H1 (cell line): Measurements from ENCODE around the gene DDI2. TPM values are rescaled to one million over a fixed set of nuclear protein-coding genes. Genes with fewer than 3 reads are reported as not detected.

Experiments
- CTCF ChIA-PET: fragments of 300-600 bp; sonication (Branson Sonifier 250); formaldehyde crosslinking; loops from one replicate; lab custom pipeline; 2021; ENCODE audit not compliant: partially characterized antibody; lab: Charles Lee
- POLR2A ChIA-PET: fragments of 300-600 bp; sonication (Branson Sonifier 250); formaldehyde crosslinking; loops from one replicate; lab custom pipeline; 2021; ENCODE audit warnings: inconsistent platforms; ENCODE audit not compliant: partially characterized antibody; lab: Charles Lee
- DNase-seq, 2 experiments: peaks; one replicate each; pipeline versions ENCODE4 v3.0.0 to v3.0.0-alpha.2; 2010 to 2022; ENCODE audit warnings: low spot score in 2 of 2, low read depth in 1 of 2, mixed read lengths in 1 of 2
- FAIRE-seq: peaks from 2 replicates; lab custom pipeline; 2011; peaks lifted over from hg19 to GRCh38; lab: Jason Lieb, UNC
- H2AFZ ChIP-seq: 2 replicates; pipeline ENCODE4 v1.8.1; 2012; ENCODE audit warnings: low read length, inconsistent platforms
- H2AK5ac ChIP-seq: 2 replicates; pipeline ENCODE4 v1.6.1; 2013; ENCODE audit warnings: low read depth, low read length
- H2BK120ac ChIP-seq: replicated peaks from 2 replicates; pipeline ENCODE3; 2013; ENCODE audit warnings: low read depth, low read length, inconsistent platforms
- H2BK12ac ChIP-seq: 2 replicates; pipeline ENCODE4 v1.6.1; 2013; ENCODE audit warnings: low read depth, low read length
- H2BK15ac ChIP-seq: 2 replicates; pipeline ENCODE4 v1.6.1; 2013; ENCODE audit warnings: low read length
- H2BK20ac ChIP-seq: 2 replicates; pipeline ENCODE4 v1.6.1; 2013; ENCODE audit warnings: low read length
- H2BK5ac ChIP-seq: 2 replicates; pipeline ENCODE4 v1.6.1; 2013; ENCODE audit warnings: low read depth, low read length
- H3K14ac ChIP-seq: 2 replicates; pipeline ENCODE4 v1.6.1; 2013; ENCODE audit warnings: inconsistent platforms; ENCODE audit not compliant: insufficient read length
- H3K18ac ChIP-seq: 2 replicates; pipeline ENCODE4 v1.6.1; 2013; ENCODE audit warnings: low read length; ENCODE audit errors: extremely low read depth
- H3K23ac ChIP-seq: 2 replicates; pipeline ENCODE4 v1.6.1; 2013; ENCODE audit warnings: inconsistent platforms; ENCODE audit not compliant: insufficient read length
- H3K23me2 ChIP-seq: 2 replicates; pipeline ENCODE4 v1.6.1; 2013; ENCODE audit warnings: low read depth, low read length
- H3K27ac ChIP-seq: 2 replicates; pipeline ENCODE4 v1.6.1; 2011; ENCODE audit warnings: low read depth, low read length, inconsistent platforms
- H3K27me3 ChIP-seq, 4 experiments: replicated peaks in 1 of 4; 1 replicate in 1 of 4; 2 replicates in 3 of 4; pipeline versions ENCODE4 v1.6.1 to v1.8.1; 2011 to 2013; ENCODE audit warnings: low read length in 3 of 4, mild to moderate bottlenecking in 3 of 4, inconsistent platforms in 2 of 4, mixed read lengths in 2 of 4, moderate library complexity in 1 of 4; ENCODE audit not compliant: control insufficient read depth in 3 of 4, insufficient read depth in 3 of 4; ENCODE audit errors: extremely low read depth in 1 of 4
- H3K36me3 ChIP-seq, 4 experiments: 2 replicates each; pipeline versions ENCODE4 v1.6.1 to v1.8.1; 2011 to 2013; ENCODE audit warnings: mild to moderate bottlenecking in 4 of 4, low read length in 3 of 4, moderate library complexity in 2 of 4, control low read depth in 1 of 4, inconsistent platforms in 1 of 4; ENCODE audit not compliant: insufficient read depth in 4 of 4, control insufficient read depth in 2 of 4
- H3K4ac ChIP-seq: replicated peaks from 2 replicates; pipeline ENCODE3; 2013; ENCODE audit warnings: low read length, low read depth, mixed read lengths, inconsistent platforms; ENCODE audit not compliant: insufficient read length
- H3K4me1 ChIP-seq, 4 experiments: replicated peaks in 1 of 4; 1 replicate in 1 of 4; 2 replicates in 3 of 4; pipeline versions ENCODE4 v1.6.1 to v1.8.1; 2011 to 2013; ENCODE audit warnings: low read length in 3 of 4, inconsistent platforms in 2 of 4, mixed read lengths in 1 of 4; ENCODE audit not compliant: insufficient read depth in 4 of 4, control insufficient read depth in 3 of 4
- H3K4me2 ChIP-seq, 2 experiments: 2 replicates each; pipeline versions ENCODE4 v1.6.1 to v1.8.1; 2011 to 2013; ENCODE audit warnings: low read depth in 2 of 2, low read length in 2 of 2, control low read depth in 1 of 2, inconsistent platforms in 1 of 2, mild to moderate bottlenecking in 1 of 2; ENCODE audit not compliant: insufficient read depth in 1 of 2
- H3K4me3 ChIP-seq, 4 experiments: fragments of 200-600, 300-600 bp in 1 of 4; sonication (generic), shearing (Covaris generic), sonication (Bioruptor Twin) in 1 of 4; 2 replicates each; pipeline versions ENCODE4 v1.5.1 to v1.8.1; 2011 to 2016; ENCODE audit warnings: low read length in 4 of 4, low read depth in 3 of 4, control low read depth in 2 of 4, inconsistent platforms in 2 of 4, mild to moderate bottlenecking in 2 of 4, mixed read lengths in 1 of 4, moderate library complexity in 1 of 4; ENCODE audit not compliant: insufficient read depth in 2 of 4; ENCODE audit errors: extremely low read depth in 1 of 4
- H3K56ac ChIP-seq: replicated peaks from 2 replicates; pipeline ENCODE3; 2013; ENCODE audit warnings: low read depth, mild to moderate bottlenecking, mixed read lengths, low read length, inconsistent platforms; ENCODE audit not compliant: insufficient read length
- H3K79me1 ChIP-seq: 2 replicates; pipeline ENCODE4 v1.6.1; 2013; ENCODE audit warnings: low read depth, low read length, control low read depth
- H3K79me2 ChIP-seq, 2 experiments: 2 replicates each; pipeline versions ENCODE4 v1.6.1 to v1.8.1; 2012 to 2013; ENCODE audit warnings: low read length in 2 of 2, mild to moderate bottlenecking in 2 of 2, inconsistent platforms in 1 of 2; ENCODE audit not compliant: insufficient read depth in 2 of 2, control insufficient read depth in 1 of 2
- H3K9ac ChIP-seq, 4 experiments: replicated peaks in 1 of 4; 1 replicate in 1 of 4; 2 replicates in 3 of 4; pipeline versions ENCODE4 v1.6.1 to v1.8.1; 2011 to 2013; ENCODE audit warnings: low read depth in 3 of 4, low read length in 3 of 4, control low read depth in 2 of 4, mild to moderate bottlenecking in 2 of 4, moderate library complexity in 2 of 4, inconsistent platforms in 1 of 4; ENCODE audit errors: extremely low read depth in 1 of 4
- H3K9me3 ChIP-seq, 2 experiments: 2 replicates each; pipeline versions ENCODE4 v1.6.1 to v1.8.1; 2012 to 2013; ENCODE audit warnings: mild to moderate bottlenecking in 2 of 2, moderate library complexity in 2 of 2, control low read depth in 1 of 2, inconsistent platforms in 1 of 2, low read depth in 1 of 2, low read length in 1 of 2, mixed read lengths in 1 of 2; ENCODE audit not compliant: insufficient read depth in 2 of 2
- H4K20me1 ChIP-seq, 2 experiments: replicated peaks in 1 of 2; 2 replicates each; pipeline versions ENCODE3 to v1.8.1; 2011 to 2013; ENCODE audit warnings: inconsistent platforms in 2 of 2, low read length in 2 of 2, mild to moderate bottlenecking in 1 of 2; ENCODE audit not compliant: insufficient read depth in 2 of 2, control insufficient read depth in 1 of 2
- H4K5ac ChIP-seq: 2 replicates; pipeline ENCODE4 v1.6.1; 2013; ENCODE audit warnings: low read length, low read depth, mixed read lengths, inconsistent platforms; ENCODE audit not compliant: insufficient read length
- H4K8ac ChIP-seq: 2 replicates; pipeline ENCODE4 v1.8.0; 2013; ENCODE audit warnings: mild to moderate bottlenecking, moderate library complexity, low read length, inconsistent platforms; ENCODE audit not compliant: insufficient read depth; ENCODE audit errors: extremely low read depth
- H4K91ac ChIP-seq: replicated peaks from 2 replicates; pipeline ENCODE3; 2013; ENCODE audit warnings: low read length, mixed read lengths, inconsistent platforms; ENCODE audit not compliant: insufficient read length
- ATF3 ChIP-seq: IDR thresholded peaks from 2 replicates; pipeline ENCODE4 v1.6.1; 2011; ENCODE audit warnings: low read depth, mild to moderate bottlenecking, low read length; ENCODE audit not compliant: insufficient read depth
- BCL11A ChIP-seq, 2 experiments: IDR thresholded peaks; one replicate each; pipeline ENCODE4 v1.6.1; 2011; ENCODE audit warnings: low read depth in 2 of 2, low read length in 2 of 2, mild to moderate bottlenecking in 2 of 2
- CEBPB ChIP-seq: IDR thresholded peaks from 2 replicates; pipeline ENCODE4 v1.6.1; 2012; ENCODE audit warnings: low read depth, low read length
- E2F6 ChIP-seq: IDR thresholded peaks from 2 replicates; pipeline ENCODE4 v1.6.1; 2012; ENCODE audit warnings: inconsistent platforms
- EGR1 ChIP-seq: IDR thresholded peaks from 2 replicates; pipeline ENCODE4 v1.6.1; 2011; ENCODE audit warnings: low read depth, low read length, borderline replicate concordance
- KDM5A ChIP-seq: fragments of 200-600 bp; IDR thresholded peaks from 2 replicates; pipeline ENCODE4 v1.7.1; 2012; ENCODE audit warnings: mild to moderate bottlenecking, low read length, inconsistent platforms, mixed read lengths
- RAD21 ChIP-seq, 2 experiments: IDR thresholded peaks in 1 of 2; conservative IDR thresholded peaks in 1 of 2; 2 replicates each; pipeline ENCODE4 v1.6.1; 2011; ENCODE audit warnings: low read depth in 2 of 2, low read length in 2 of 2, improper control_type of control experiment in 1 of 2, inconsistent platforms in 1 of 2, mild to moderate bottlenecking in 1 of 2, moderate library complexity in 1 of 2
- RBBP5 ChIP-seq: IDR thresholded peaks from 2 replicates; pipeline ENCODE4 v1.7.1; 2012; ENCODE audit warnings: low read depth, mild to moderate bottlenecking, inconsistent platforms, low read length, moderate library complexity, borderline replicate concordance
- RFX5 ChIP-seq: IDR thresholded peaks from 2 replicates; pipeline ENCODE4 v1.6.1; 2011; ENCODE audit warnings: low read depth, low read length, improper control_type of control experiment, borderline replicate concordance
- RNF2 ChIP-seq: fragments of 200-900, 300-1000 bp; sonication (generic); IDR thresholded peaks from 2 replicates; pipeline ENCODE4 v1.7.1; 2016; ENCODE audit warnings: borderline replicate concordance, low read depth, mild to moderate bottlenecking, antibody characterized with exemption, low read length; ENCODE audit not compliant: poor library complexity, severe bottlenecking; ENCODE audit errors: missing control alignments
- SIN3A ChIP-seq, 2 experiments: IDR thresholded peaks in 1 of 2; conservative IDR thresholded peaks in 1 of 2; 2 replicates each; pipeline ENCODE4 v1.6.1; 2011 to 2012; ENCODE audit warnings: low read length in 2 of 2, improper control_type of control experiment in 1 of 2, low read depth in 1 of 2, mild to moderate bottlenecking in 1 of 2
- SP4 ChIP-seq: IDR thresholded peaks from 2 replicates; pipeline ENCODE4 v1.6.1; 2012; ENCODE audit warnings: low read length, inconsistent platforms
- WGBS, 2 experiments: shearing (Covaris generic) in 1 of 2; methylation state at CpG; one replicate each; pipeline versions ENCODE4 v1.1.6 to v1.1.7; 2013 to 2015; ENCODE audit warnings: low lambda C conversion rate in 2 of 2, mixed read lengths in 2 of 2, inconsistent platforms in 1 of 2, low coverage in 1 of 2, missing lambda C conversion rate in 1 of 2; ENCODE audit not compliant: insufficient replicate concordance in 2 of 2, insufficient coverage in 1 of 2, insufficient read length in 1 of 2; ENCODE audit errors: extremely low coverage in 1 of 2, missing lambda C conversion rate in 1 of 2; 5-methylcytosine and 5-hydroxymethylcytosine counted together
- polyA plus RNA-seq, 7 experiments: library from polyadenylated mRNA; depleted of rRNA in 3 of 7; stranded (reverse) in 5 of 7; unstranded in 2 of 7; fragments of >200 nt in 5 of 7; fragments of 200-250 nt in 2 of 7; gene quantifications; 1 replicate in 5 of 7; 2 replicates in 1 of 7; 4 replicates in 1 of 7; pipeline versions ENCODE4 v1.2.1 to v1.2.3, GENCODE V29; 2011 to 2013; ENCODE audit warnings: missing spikeins in 2 of 7, mixed read lengths in 2 of 7
- total RNA-seq: library from RNA; stranded (reverse); fragmentation: NEBNext Ultra II Directional; extraction: Animal tissue kit (Norgen Biotek cat#: 25700); gene quantifications from 2 replicates; pipeline ENCODE4 v1.2.1, GENCODE V29; 2021

DDI2 gene
- total and polyA plus RNA-seq, 2 of the 8 experiments (the other 6 are each of a cell fraction or from before 2014, with no cell fraction given): 7.7 to 38.3 TPM

GRCh38 chr1:15706751-15707150 lies 89.5 kb downstream of the DDI2 start:
- H3K18ac ChIP-seq: no peak overlapping the region
- H3K23ac ChIP-seq: no peak overlapping the region
- H3K9me3 ChIP-seq: no peaks in the 10 kb centered on the region
- no peaks in the 10 kb centered on the region for H3K23me2 ChIP-seq
- 88% methylated on average over 7 of the region's 7 CpGs; no CpG with 5 or more reads in 1 of the 2 experiments for WGBS, 2 experiments
- peaks cover 6 to 8% of the 10 kb centered on the region in 2 experiments for H4K20me1 ChIP-seq
- no peak overlapping the region for H4K5ac ChIP-seq
- no peak overlapping the region for H2BK15ac ChIP-seq
- no peak overlapping the region for H2BK20ac ChIP-seq
- H3K79me1 ChIP-seq: peaks cover 7% of the 10 kb centered on the region
- CTCF ChIA-PET: interaction anchor here (0.6 to 3.2 kb wide), 5 partner anchors 10 to 270 kb away, joined by 3 to 15 read pairs (median 3); no protein-coding TSS in a partner anchor
- H3K27ac ChIP-seq: no peak overlapping the region
- no peak overlapping the region for H2BK120ac ChIP-seq
- no peak overlapping the region for H3K14ac ChIP-seq
- no peak overlapping the region for H3K56ac ChIP-seq
- POLR2A ChIA-PET: interaction anchor here (0.7 to 1.2 kb wide), 2 partner anchors 19 to 27 kb away, joined by 3 read pairs; no protein-coding TSS in a partner anchor
- H2BK5ac ChIP-seq: no peak overlapping the region
- H3K27me3 ChIP-seq: no peaks in the 10 kb centered on the region
- no peak for FAIRE-seq
- H3K4ac ChIP-seq: no peak overlapping the region
- H4K8ac ChIP-seq: no peak overlapping the region
- H3K4me1 ChIP-seq: no peaks in the 10 kb centered on the region
- peaks cover 0 to 3% of the 10 kb centered on the region in 2 experiments; a peak in 1 of 4 replicates for H3K79me2 ChIP-seq
- no peak overlapping the region for H3K4me3 ChIP-seq
- H2BK12ac ChIP-seq: no peak overlapping the region
- no peak overlapping the region for H2AFZ ChIP-seq
- DNase-seq: no peak
- no peaks in the 10 kb centered on the region for H3K36me3 ChIP-seq
- no peak overlapping the region for H2AK5ac ChIP-seq
- no peak overlapping the region for H3K9ac ChIP-seq
- no peak overlapping the region for H4K91ac ChIP-seq
- no peak overlapping the region for H3K4me2 ChIP-seq
- TF ChIP-seq CEBPB: no peak
- no peak for TF ChIP-seq RAD21 (IDR thresholded peaks at IDR 0.05 in 1 of 2, conservative IDR thresholded peaks at IDR 0.05 in 1 of 2; ENCODE audit: low read depth in 2 of 2, low read length in 2 of 2)
- TF ChIP-seq EGR1: no peak
- TF ChIP-seq BCL11A (IDR thresholded peaks at IDR 0.05; ENCODE audit: low read depth in 2 of 2, low read length in 2 of 2): no peak
- no peak for TF ChIP-seq RBBP5
- TF ChIP-seq SP4: no peak
- TF ChIP-seq RNF2: no peak
- no peak for TF ChIP-seq E2F6
- TF ChIP-seq RFX5: no peak
- TF ChIP-seq SIN3A (conservative IDR thresholded peaks at IDR 0.05 in 1 of 2, IDR thresholded peaks at IDR 0.05 in 1 of 2; ENCODE audit: low read depth in 1 of 2, low read length in 2 of 2): no peak
- TF ChIP-seq ATF3: no peak
- TF ChIP-seq KDM5A: no peak
